ENCODE data around the gene SMARCA2. TPM values are rescaled to one million over a fixed set of nuclear protein-coding genes. Genes with fewer than 3 reads are reported as not detected.

SMARCA2 gene
- total RNA-seq, 6 experiments from 2014 or later = 73.2 to 113 (median 96.6) TPM

- DNase-seq = peak; percentile 23
Measured at GRCh38 chr9:2015581-2016407, 647 bp downstream of the SMARCA2 start.

GRCh38 chr9:2016408-2017330, 1.5 kb downstream of the SMARCA2 start:
- Mint-ChIP-seq H3K9me3 (no peaks in the 10 kb centered on the region), H3K4me3 (peak overlapping the region; percentile 99), H3K27ac (peak overlapping the region; percentile 96), H3K27me3 (ENCODE audit: insufficient read depth) (0 out of 2 replicates have a peak, but pooled peaks cover 3% of the 10 kb centered on the region), H3K4me1 (ENCODE audit: low read depth) (peaks cover 47% of the 10 kb centered on the region), H3K36me3 (ENCODE audit: low read depth) (no peaks in the 10 kb centered on the region)
- 0 out of 2 replicates have a peak, but pooled peaks have one; percentile 22 for TF ChIP-seq CTCF (IDR thresholded peaks at IDR 0.05)
- DNase-seq = peak; percentile 65

More at GRCh38 chr9:2015581-2016407, 647 bp downstream of the SMARCA2 start:
- no peak for TF ChIP-seq CTCF (IDR thresholded peaks at IDR 0.05)
- H3K4me1 Mint-ChIP-seq (ENCODE audit: low read depth) = peaks cover 41% of the 10 kb centered on the region
- H3K27ac Mint-ChIP-seq = peak overlapping the region; percentile 88
- H3K9me3 Mint-ChIP-seq = no peaks in the 10 kb centered on the region
- H3K36me3 Mint-ChIP-seq (ENCODE audit: low read depth) = no peaks in the 10 kb centered on the region
- H3K4me3 Mint-ChIP-seq = peak overlapping the region; percentile 99
- peaks cover 3% of the 10 kb centered on the region; the same call in 1 of the 2 replicates for H3K27me3 Mint-ChIP-seq (ENCODE audit: insufficient read depth)

- H3K36me3 Mint-ChIP-seq (ENCODE audit: low read depth) = no peaks in the 10 kb centered on the region
- H3K27ac Mint-ChIP-seq = peak overlapping the region; percentile 96
- H3K4me1 Mint-ChIP-seq (ENCODE audit: low read depth) = peaks cover 56% of the 10 kb centered on the region
- DNase-seq = peak; percentile 72
- 0 out of 2 replicates have a peak, but pooled peaks cover 3% of the 10 kb centered on the region for H3K27me3 Mint-ChIP-seq (ENCODE audit: insufficient read depth)
- peak overlapping the region; percentile 99 for H3K4me3 Mint-ChIP-seq
- H3K9me3 Mint-ChIP-seq = no peaks in the 10 kb centered on the region
- TF ChIP-seq CTCF (IDR thresholded peaks at IDR 0.05) = no peak
Measured at GRCh38 chr9:2017331-2018161, 2.4 kb downstream of the SMARCA2 start.

- no peaks in the 10 kb centered on the region for H3K9me3 Mint-ChIP-seq
- H3K27ac Mint-ChIP-seq = peak overlapping the region; percentile 96
- no peak for DNase-seq
- no peak for TF ChIP-seq CTCF (IDR thresholded peaks at IDR 0.05)
- no peaks in the 10 kb centered on the region for H3K36me3 Mint-ChIP-seq (ENCODE audit: low read depth)
- peaks cover 56% of the 10 kb centered on the region for H3K4me1 Mint-ChIP-seq (ENCODE audit: low read depth)
- H3K27me3 Mint-ChIP-seq (ENCODE audit: insufficient read depth) = 0 out of 2 replicates have a peak, but pooled peaks cover 3% of the 10 kb centered on the region
- H3K4me3 Mint-ChIP-seq = peak overlapping the region; percentile 99
Measured at GRCh38 chr9:2018162-2018643, 3.1 kb downstream of the SMARCA2 start.

All from HFFc6 (cell line).